Posterior vena cava (tissue), 2 donors: ENCODE results near the gene CDC37L1. TPM values are rescaled to one million over a fixed set of nuclear protein-coding genes. Genes with fewer than 3 reads are reported as not detected.
A peak's percentile ranks its signal among the peaks of the same experiment; 100 is the strongest.
"Not testable (repeated sequence)": the region's sequence is repeated elsewhere in the genome, so short reads cannot be mapped to it uniquely, and the experiment has no call there.

ENCODE experiments used
- DNase-seq: peaks from one replicate; pipeline ENCODE4 v3.0.0-alpha.2; 2020; ENCODE audit warnings: low spot score
- intact Hi-C, 2 donors: fragments of 100-400 bp; cut with DNase I; formaldehyde crosslinking; loops; one replicate each; pipeline versions ENCODE4 v1.14.1 to v1.14.2; 2022 to 2023
- long read RNA-seq, 2 donors: library from polyadenylated mRNA; unstranded; transcript quantifications; one replicate each; pipeline ENCODE4 v2.0.0, GENCODE V29; 2020 to 2021
- total RNA-seq, 2 donors: library from RNA; stranded (reverse); fragmentation: NEBNext Ultra II Directional; extraction: Animal tissue kit (Norgen Biotek cat#: 25700); gene quantifications; one replicate each; pipeline ENCODE4 v1.2.1, GENCODE V29; 2021
- donor health status: DM: yes; HTN: yes; CAD: no.
- donor health status: DM: yes; HTN: yes; CAD: no.

The CDC37L1 gene
- 10 to 100 TPM; 36.2 to 39.7 TPM for total RNA-seq
- long read RNA-seq, donor 1, transcript CDC37L1-201 (7 exons, 3,502 nt), result major isoform, 21 of 22 reads
- long read RNA-seq, donor 1, partial matches to known transcripts, result 0 of 22 reads
- long read RNA-seq, donor 1, other reads (novel, unspliced or antisense), result 1 of 22 reads
- long read RNA-seq, donor 2, transcript CDC37L1-201 (7 exons, 3,502 nt), result major isoform, 83 of 92 reads
- long read RNA-seq, donor 2, partial matches to known transcripts, result 2 of 92 reads
- long read RNA-seq, donor 2, other reads (novel, unspliced or antisense), result 7 of 92 reads

DNA sequence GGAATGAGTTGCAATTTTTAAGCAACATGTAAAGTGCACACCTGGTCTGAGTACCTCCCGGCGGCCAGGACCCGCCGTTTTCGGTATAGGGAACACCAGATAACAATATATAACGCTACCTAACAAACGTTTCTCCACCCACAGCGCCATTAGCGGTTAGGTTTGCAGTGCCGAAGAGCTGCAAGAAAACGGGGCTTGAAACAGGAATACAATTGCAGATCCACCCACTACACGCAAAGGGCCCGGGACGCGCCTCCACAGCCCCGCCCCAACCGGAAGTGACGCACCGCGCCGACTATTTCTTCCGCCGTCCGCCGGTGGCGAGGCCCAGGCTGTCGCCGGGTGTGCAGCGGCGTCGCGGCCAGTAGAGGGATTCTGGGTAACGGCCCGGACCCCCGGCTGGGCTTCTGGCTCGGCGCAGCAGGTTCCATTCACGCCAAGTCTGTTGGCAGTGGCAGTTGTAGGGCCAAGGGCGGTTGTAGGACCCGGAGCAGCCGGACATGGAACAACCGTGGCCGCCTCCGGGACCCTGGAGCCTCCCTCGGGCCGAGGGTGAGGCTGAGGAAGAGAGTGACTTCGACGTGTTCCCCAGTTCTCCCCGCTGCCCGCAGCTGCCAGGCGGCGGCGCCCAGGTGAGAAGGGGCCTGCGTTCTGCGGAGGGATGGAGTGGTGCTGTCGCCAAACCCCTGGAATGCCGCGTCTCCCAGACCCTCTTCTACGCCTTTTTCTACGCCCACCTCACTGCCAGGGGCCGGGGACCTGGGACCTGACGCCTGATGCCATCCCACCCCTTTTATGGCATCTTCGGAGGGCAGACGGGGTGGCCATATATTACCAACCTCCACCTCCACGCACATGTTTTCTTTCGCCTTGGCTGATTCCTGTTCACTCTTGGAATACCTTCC, at the start of gene CDC37L1:
CDC37L1 (plus strand) TSS at position 302 of the 905 bp plus-strand sequence; CDS start at position 501, 199 bp downstream.
- intact Hi-C loops, result no loop called here
- DNase-seq, result peak; percentile 100

DNA sequence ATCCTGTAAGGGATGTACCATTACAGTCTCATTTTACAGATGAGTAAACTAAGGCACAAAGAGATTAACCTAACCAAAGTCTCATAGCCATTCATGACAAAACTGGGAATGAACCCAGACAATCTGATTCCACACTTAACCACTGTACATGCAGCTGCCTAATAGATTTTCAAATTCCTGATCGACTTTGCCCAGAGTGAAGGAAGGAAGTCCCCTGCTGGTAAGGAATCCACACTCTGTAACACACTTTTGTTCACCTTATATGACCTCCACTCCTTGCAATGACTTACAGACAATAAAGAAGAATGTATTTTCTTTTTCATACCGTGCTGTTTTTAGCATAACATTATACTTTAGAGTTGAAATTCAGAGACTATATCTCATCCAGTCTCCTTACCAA, 48.5 kb upstream of the CDC37L1 start:
- no peak for DNase-seq
- intact Hi-C loops, result loop anchor here in 1 of 2 donors (10.0 kb wide), 1 partner anchor 246 kb away; no protein-coding TSS in a partner anchor

- DNase-seq, result no peak
- intact Hi-C loops, result loop anchor here in 1 of 2 donors (10.0 kb wide), 1 partner anchor 254 kb away; no protein-coding TSS in a partner anchor
Observed at GRCh38 chr9:4638968-4639367, 40.4 kb upstream of the CDC37L1 start.

- DNase-seq, result no peak
- intact Hi-C loops, result loop anchor here in 1 of 2 donors (10.0 kb wide), 1 partner anchor 255 kb away; no protein-coding TSS in a partner anchor
Observed at GRCh38 chr9:4639420-4639819, 39.9 kb upstream of the CDC37L1 start.

DNA sequence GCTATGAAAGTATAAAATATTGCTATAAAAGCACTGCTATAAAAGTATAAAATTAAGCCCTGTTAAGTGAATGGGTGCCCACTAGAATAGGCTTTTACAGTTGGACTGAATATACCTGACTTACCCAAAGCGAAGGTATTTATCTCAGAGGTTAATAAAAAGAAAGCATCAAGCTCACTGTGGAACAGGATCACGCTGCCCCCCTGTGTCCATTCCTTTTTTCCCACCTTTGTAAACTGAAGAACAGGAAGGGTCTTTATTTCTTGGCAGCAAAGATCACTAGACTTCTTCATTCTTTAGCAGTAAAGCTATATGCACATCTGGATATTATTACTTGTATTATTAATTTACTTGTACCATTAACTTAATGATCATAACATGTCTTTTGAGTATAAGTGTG, 39.3 kb upstream of the CDC37L1 start:
- intact Hi-C loops, result loop anchor here in 1 of 2 donors (10.0 kb wide), 1 partner anchor 255 kb away; no protein-coding TSS in a partner anchor
- no peak for DNase-seq

GRCh38 chr9:4642351-4642750, 37.0 kb upstream of the CDC37L1 start:
- DNase-seq, result no peak
- intact Hi-C loops, result loop anchor here in 1 of 2 donors (10.0 kb wide), 1 partner anchor 258 kb away; no protein-coding TSS in a partner anchor

DNA sequence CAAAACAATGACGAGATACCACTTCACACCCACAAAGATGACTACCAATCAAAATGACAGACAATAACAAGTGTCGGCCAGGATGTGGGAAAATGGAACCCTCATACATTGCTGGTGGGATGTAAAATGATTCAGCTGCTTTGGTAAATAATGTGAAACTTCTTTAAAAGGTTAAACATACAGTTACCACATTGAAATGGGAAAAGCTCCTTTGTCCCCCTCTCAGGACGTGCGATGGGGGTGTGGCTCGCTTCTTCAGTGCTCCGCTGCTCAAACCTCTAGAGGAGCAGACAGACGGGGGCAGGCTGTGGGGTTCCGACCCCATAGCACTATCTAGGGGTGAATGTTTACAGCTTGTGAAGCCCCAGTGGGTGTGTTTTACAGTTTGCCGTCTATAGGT, 25.3 kb upstream of the CDC37L1 start:
- intact Hi-C loops, result no loop called here
- no peak for DNase-seq

DNA sequence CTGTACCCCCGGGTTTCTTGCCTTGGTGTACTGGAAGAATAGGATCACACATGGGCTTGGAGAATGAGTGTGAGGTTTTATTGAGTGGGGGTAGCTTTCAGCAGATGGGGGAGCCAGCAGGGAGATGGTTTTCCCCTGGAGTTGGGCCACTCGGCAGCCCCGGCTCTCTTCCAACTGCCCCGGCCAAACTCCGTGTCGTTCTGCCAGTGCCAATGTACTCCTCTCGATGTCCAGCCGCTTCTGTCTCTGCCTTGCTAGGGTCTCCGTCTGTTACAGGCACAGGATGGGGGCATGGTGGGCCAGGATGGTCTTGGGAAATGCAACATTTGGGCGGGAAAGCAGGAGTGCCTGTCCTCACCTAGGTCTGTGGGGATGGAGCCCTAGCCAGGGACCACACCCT, 24.8 kb upstream of the CDC37L1 start:
- DNase-seq, result no peak
- intact Hi-C loops, result no loop called here

GRCh38 chr9:4656196-4656595, 23.2 kb upstream of the CDC37L1 start:
- intact Hi-C loops, result not testable (repeated sequence)

DNA sequence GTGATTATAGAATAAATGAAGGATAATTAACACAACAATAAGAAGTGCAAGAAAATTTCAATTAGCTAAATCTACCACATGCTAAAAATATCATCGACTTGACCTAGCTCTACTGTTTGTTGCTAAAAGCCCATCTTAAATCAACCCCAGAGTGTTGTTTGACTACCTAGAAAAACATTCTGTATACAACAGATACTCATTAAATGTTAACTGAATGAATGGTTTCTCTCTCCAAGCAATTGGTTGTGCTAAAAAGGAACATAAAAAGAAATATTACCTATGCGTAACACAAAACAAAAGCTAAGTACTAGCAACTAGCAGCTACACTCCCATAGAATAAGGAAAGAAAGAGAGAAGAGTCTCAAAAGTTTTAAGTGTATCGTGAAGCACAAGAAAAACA, 22.7 kb upstream of the CDC37L1 start:
- intact Hi-C loops, result no loop called here
- no peak for DNase-seq

More at GRCh38 chr9:4656196-4656595, 23.2 kb upstream of the CDC37L1 start:
- not testable (repeated sequence) for DNase-seq

- intact Hi-C loops, result no loop called here
- no peak for DNase-seq
Observed at GRCh38 chr9:4657426-4658159, 21.8 kb upstream of the CDC37L1 start.

DNA sequence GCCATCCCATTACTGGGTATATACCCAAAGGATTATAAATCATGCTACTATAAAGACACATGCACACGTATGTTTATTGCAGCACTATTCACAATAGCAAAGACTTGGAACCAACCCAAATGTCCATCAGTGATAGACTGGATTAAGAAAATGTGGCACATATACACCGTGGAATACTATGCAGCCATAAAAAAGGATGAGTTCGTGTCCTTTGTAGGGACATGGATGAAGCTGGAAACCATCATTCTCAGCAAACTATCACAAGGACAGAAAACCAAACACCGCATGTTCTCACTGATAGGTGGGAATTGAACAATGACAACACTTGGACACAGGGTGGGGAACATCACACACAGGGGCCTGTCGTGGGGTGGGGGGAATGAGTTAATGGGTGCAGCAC, 18.7 kb upstream of the CDC37L1 start:
- DNase-seq, intact Hi-C loops: not testable (repeated sequence)

DNA sequence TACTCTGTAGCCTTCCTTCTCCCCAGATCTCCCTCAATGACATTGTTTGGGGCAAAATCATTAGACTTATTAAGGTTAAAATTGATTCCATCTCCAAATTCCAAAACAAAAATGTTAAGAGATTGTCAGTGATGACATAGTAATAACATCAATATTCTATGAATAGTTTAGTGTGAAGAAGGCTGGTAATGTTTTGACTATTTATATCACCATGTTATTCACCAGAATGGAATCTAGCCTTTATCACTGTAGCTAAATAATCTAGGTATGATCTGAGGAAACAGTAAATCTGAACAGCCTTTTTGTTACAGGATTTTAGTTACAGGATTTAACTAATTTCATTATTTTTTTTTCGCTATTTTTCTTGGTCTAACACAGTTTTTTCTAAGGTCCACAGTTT, 18.2 kb upstream of the CDC37L1 start:
- no peak for DNase-seq
- intact Hi-C loops, result no loop called here

DNA sequence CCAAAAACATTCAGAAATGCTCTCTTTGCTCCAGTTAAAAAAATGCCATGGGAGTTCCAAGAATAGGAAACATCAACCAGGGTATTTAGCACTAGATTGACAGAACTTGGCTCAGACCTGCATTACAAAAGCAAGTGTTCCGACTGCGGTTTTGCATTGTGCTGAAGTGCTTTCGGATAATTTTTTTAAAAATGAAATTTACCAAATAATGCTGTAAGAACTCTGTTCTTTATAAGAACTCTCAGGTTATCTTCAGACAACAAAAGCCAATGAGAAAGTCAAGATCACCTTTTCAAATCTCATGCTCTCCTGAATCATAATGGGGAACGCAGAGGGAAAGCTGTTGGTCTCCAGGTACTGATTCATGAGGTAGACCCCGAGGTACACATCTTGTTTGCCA, 17.8 kb upstream of the CDC37L1 start:
- intact Hi-C loops, result no loop called here
- no peak for DNase-seq

DNA sequence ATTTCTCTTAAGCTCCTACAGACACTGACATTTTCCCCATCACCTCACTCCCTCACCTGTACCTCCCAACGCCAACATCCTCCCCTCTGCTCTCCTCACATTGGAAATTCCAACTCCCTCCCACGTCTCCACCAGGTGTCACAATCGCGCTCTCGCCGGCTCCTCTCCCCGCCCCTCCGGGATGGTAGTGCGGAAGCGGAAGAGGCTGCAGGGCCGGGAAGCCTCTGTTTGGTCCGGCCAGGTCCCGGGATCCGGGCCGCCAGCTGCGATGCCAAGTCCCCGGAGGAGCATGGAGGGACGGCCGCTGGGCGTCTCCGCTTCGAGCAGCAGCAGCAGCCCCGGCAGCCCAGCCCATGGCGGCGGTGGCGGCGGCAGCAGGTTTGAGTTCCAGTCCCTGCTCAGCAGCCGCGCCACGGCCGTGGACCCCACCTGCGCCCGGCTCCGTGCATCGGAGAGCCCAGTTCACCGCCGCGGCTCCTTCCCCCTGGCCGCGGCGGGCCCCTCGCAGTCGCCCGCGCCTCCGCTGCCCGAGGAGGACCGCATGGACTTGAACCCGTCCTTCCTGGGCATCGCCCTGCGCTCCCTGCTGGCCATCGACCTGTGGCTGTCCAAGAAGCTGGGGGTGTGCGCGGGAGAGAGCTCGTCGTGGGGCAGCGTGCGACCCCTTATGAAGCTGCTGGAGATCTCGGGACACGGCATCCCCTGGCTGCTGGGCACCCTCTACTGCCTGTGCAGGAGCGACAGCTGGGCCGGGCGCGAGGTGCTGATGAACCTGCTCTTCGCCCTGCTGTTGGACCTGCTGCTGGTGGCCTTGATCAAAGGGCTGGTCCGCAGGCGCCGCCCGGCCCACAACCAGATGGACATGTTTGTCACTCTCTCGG, 17.0 kb upstream of the CDC37L1 start, which contains the start of gene PLPP6:
PLPP6 (plus strand) TSS at position 187 of the 881 bp plus-strand sequence; CDS start at position 269, 82 bp downstream.
- intact Hi-C loops, result no loop called here
- DNase-seq, result peak; percentile 95

DNA sequence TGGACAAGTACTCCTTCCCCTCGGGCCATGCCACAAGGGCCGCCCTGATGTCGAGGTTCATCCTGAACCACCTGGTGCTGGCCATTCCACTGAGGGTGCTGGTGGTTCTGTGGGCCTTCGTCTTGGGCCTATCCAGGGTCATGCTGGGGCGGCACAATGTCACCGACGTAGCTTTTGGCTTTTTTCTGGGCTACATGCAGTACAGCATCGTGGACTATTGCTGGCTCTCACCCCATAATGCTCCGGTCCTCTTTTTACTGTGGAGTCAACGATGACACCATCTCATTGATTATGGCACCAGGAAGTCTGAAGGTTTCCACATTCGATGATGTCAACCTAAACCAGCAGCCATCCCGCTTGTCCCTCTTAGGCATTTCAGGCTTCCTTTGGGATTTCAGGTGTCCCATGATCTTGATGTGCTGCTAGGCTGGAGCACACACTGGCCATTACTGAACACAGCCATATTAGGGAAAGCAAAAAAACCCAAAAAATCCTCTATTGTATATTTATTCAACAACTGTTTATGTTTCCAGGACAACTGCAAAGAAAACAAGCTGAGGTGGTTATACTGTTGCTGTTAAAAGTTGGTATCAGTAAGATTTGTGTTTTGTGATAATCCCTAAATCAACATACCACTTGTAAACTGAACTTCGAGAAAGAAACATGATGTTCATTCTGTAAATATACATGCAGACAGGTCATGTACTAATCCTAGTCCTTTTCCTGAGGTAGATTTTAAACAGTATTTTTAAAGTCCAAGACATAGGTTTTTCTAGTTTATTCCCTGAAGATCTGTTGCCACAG, 16.2 kb upstream of the CDC37L1 start:
- intact Hi-C loops, result no loop called here
- DNase-seq, result no peak

GRCh38 chr9:4663956-4664355, 15.4 kb upstream of the CDC37L1 start:
- intact Hi-C loops, result no loop called here
- no peak for DNase-seq

DNA sequence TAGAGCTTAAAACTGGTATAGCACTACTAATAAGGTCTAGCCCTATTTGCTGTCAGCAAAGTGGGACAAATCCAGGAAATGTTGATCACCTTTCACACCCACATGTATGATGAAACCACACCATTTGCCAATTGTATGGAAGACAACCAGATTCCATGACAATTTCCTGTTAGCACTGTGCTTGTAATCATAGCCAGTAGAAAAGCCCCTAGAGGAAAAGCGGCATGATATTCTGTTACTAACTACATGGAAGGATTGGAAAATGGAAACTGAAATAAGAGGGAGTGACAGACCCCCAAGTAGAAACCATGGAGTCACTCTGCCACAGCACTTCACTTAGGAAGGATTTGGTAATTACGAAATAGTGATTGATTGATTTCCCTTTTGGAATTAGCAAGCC, 14.0 kb upstream of the CDC37L1 start:
- no peak for DNase-seq
- intact Hi-C loops, result no loop called here
